GM03348 (cell line): ENCODE measurements around the gene MED27.
A peak's percentile ranks its signal among the peaks of the same experiment; 100 is the strongest.

Experiments
- DNase-seq: peaks from one replicate; pipeline ENCODE4 v3.0.0; 2012; ENCODE audit warnings: low spot score

MED27 gene

GRCh38 chr9:131997779-131998178 is 81.9 kb downstream of the MED27 start:
- DNase-seq, result no peak

- DNase-seq, result no peak
These were observed 82.6 kb downstream of the MED27 start for GRCh38 chr9:131997076-131997475.

- DNase-seq, result no peak
These were observed 84.3 kb downstream of the MED27 start for GRCh38 chr9:131995382-131995781.

GRCh38 chr9:131994364-131995125 is 85.1 kb downstream of the MED27 start:
- no peak for DNase-seq

- DNase-seq, result no peak
These were observed 86.6 kb downstream of the MED27 start for GRCh38 chr9:131992906-131993657.

- no peak for DNase-seq
These were observed 92.4 kb downstream of the MED27 start for GRCh38 chr9:131987232-131987631.

GRCh38 chr9:131986576-131986975 is 93.1 kb downstream of the MED27 start:
- DNase-seq, result no peak

- no peak for DNase-seq
These were observed 93.6 kb downstream of the MED27 start for GRCh38 chr9:131986089-131986488.

- no peak for DNase-seq
These were observed 95.1 kb downstream of the MED27 start for GRCh38 chr9:131984564-131984963.

- peak; percentile 17 for DNase-seq
These were observed 96.9 kb downstream of the MED27 start for GRCh38 chr9:131982671-131983239.

- no peak for DNase-seq
These were observed 97.6 kb downstream of the MED27 start for GRCh38 chr9:131982102-131982501.

- no peak for DNase-seq
These were observed 98.4 kb downstream of the MED27 start for GRCh38 chr9:131981116-131981776.

- no peak for DNase-seq
These were observed 99.2 kb downstream of the MED27 start for GRCh38 chr9:131980267-131981016.

- no peak for DNase-seq
These were observed 102.4 kb downstream of the MED27 start for GRCh38 chr9:131977109-131977838.

- no peak for DNase-seq
These were observed 103.2 kb downstream of the MED27 start for GRCh38 chr9:131976157-131977108.

- no peak for DNase-seq
These were observed 106.8 kb downstream of the MED27 start for GRCh38 chr9:131972889-131973288.

GRCh38 chr9:131971482-131972074 is 108.1 kb downstream of the MED27 start:
- DNase-seq, result no peak

GRCh38 chr9:131969469-131969989 is 110.1 kb downstream of the MED27 start:
- DNase-seq, result no peak

GRCh38 chr9:131968632-131969031 is 111.0 kb downstream of the MED27 start:
- no peak for DNase-seq
